HL-60 (cell line): Measurements from ENCODE around the gene PIK3R3.

Experiments
- CTCF ChIP-seq: IDR thresholded peaks from one replicate; pipeline ENCODE4 v1.5.1; 2011; ENCODE audit warnings: low read length, control low read depth, inconsistent platforms; ENCODE audit not compliant: insufficient read depth
- GABPA ChIP-seq: IDR thresholded peaks from 2 replicates; pipeline ENCODE4 v1.6.1; 2012; ENCODE audit warnings: low read depth
- POLR2AphosphoS5 ChIP-seq: IDR thresholded peaks from 2 replicates; pipeline ENCODE4 v1.6.1; 2012; ENCODE audit warnings: low read depth

GRCh38 chr1:46132529-46133180 lies at the start of gene PIK3R3:
- TF ChIP-seq GABPA (no peak), CTCF (no peak), POLR2AphosphoS5 (peak; percentile 79)
